Omental fat pad (tissue), 4 donors: ENCODE measurements around the gene SERBP1. TPM values are rescaled to one million over a fixed set of nuclear protein-coding genes. Genes with fewer than 3 reads are reported as not detected.
A peak's percentile ranks its signal among the peaks of the same experiment; 100 is the strongest.

Experiments
- ATAC-seq: fragments of 150-250 bp; one replicate; pipeline ENCODE4 v1.9.1; 2016; ENCODE audit warnings: mild to moderate bottlenecking, moderate library complexity; ENCODE audit not compliant: low FRiP score
- DNase-seq: peaks from one replicate; pipeline ENCODE4 v3.0.0-alpha.2; 2019; ENCODE audit warnings: low spot score
- total RNA-seq, 4 donors: library from RNA; depleted of rRNA; stranded (reverse); fragments of >200 nt; gene quantifications; one replicate each; pipeline ENCODE4 v1.1.0, GENCODE V29; 2016
- TF ChIP-seq, protein P1 (sequence below), 3 donors: fragments of 450-650 bp; IDR thresholded peaks; one replicate each; pipeline ENCODE4 v1.5.1; 2016 to 2017; ENCODE audit warnings: antibody characterized with exemption in 3 of 3, mild to moderate bottlenecking in 3 of 3, moderate library complexity in 2 of 3

SERBP1 gene
- total RNA-seq, 4 donors from 2014 or later: 199 to 340 (median 217) TPM

DNA sequence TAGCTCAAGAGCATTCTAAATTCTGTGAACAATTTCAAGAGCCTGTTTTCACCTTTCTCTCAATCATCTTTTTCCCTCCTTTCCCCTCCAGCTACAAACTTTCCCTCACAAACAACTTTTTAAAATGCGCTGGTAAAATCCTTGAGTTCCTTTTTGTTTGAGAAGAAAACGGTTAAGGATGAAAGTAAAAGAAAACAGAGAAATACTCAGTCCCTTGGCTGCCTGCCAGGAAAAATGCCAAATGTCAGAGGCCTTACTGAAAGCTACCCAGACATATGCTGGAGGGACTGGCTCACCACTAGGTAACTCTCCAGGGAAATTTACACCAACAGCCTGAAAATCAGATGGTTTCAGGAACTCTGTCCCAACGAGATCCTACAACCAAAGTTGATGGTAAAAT, 11.0 kb upstream of the SERBP1 start:
- DNase-seq (peak; percentile 77), ATAC-seq (no peak)
- TF ChIP-seq, protein P1, sequence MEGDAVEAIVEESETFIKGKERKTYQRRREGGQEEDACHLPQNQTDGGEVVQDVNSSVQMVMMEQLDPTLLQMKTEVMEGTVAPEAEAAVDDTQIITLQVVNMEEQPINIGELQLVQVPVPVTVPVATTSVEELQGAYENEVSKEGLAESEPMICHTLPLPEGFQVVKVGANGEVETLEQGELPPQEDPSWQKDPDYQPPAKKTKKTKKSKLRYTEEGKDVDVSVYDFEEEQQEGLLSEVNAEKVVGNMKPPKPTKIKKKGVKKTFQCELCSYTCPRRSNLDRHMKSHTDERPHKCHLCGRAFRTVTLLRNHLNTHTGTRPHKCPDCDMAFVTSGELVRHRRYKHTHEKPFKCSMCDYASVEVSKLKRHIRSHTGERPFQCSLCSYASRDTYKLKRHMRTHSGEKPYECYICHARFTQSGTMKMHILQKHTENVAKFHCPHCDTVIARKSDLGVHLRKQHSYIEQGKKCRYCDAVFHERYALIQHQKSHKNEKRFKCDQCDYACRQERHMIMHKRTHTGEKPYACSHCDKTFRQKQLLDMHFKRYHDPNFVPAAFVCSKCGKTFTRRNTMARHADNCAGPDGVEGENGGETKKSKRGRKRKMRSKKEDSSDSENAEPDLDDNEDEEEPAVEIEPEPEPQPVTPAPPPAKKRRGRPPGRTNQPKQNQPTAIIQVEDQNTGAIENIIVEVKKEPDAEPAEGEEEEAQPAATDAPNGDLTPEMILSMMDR (IDR thresholded peaks at IDR 0.05): no peak

DNA sequence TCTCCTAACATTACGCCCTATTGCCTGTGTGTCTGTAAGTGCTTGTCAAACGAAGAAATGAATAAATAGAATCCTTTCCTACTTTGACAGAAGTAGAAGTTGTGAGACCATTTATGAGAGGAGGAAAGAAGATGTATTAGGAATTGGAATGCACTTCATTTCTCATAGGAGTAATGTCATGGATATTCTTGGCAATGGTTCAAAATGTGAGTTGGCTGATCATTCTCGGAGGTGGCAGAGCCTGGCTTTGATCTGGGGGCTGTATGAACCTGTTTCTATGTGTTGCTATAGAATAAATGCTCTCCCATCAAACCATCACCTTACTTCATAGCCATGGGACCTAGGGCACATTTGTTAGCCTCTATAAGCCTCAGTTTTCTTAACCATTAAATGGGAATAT, 10.1 kb upstream of the SERBP1 start:
- ATAC-seq: no peak
- no peak for DNase-seq
- TF ChIP-seq, protein P1 (IDR thresholded peaks at IDR 0.05): no peak

DNA sequence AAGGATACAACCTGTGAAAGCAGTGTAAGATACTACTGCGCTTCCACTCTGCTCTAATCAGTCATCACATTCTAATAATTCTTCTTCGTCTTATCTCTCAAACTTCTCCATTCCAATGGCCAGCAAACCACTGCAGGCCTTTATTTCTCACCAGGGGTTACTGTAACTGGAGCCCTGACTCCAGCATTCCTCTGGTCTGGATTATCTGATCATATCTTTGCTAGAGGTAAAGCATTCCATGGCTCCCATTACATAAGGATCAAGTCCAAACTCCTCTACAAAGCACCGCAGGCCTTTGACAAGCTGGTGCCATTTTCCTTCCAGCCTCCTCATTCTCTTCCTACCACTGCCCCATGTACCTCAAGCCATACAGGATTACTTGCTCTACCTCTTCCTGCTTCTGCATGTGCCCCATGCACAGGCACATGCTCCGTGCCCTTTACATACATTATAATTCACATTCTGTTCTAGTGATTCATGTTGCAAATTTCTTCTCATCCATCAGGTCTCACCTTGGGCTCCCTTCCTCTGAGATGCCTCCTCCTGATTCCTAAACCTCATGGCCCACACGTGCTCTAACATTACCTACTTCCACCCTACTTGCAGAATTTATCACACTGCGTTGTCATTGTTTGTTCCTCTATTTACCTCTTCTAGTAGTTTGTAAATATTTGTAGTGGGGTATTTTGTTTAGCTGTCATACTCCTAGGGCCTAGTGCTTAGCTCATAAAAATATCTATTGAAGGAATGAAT, 9.3 kb upstream of the SERBP1 start:
- no peak for DNase-seq
- no peak for ATAC-seq
- TF ChIP-seq, protein P1 (IDR thresholded peaks at IDR 0.05): no peak

DNA sequence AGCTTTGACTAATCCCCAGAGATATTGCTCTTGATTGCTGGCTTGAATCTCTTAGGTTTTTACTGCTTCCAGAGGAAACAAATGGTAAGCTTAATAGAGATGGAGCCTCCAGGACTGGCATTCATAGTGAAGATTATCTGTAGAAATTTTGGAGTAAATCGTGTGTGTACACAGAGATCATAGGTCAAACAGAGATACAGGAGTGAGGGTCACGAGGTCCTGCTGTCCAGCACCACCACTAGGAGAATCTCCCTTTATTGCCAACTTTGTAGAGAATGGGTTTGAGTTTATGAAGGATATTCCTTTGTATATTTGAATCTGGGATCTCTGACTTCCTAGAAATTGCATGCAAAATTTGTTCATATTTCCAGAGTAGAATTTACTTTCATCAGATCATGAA, 7.8 kb upstream of the SERBP1 start:
- TF ChIP-seq, protein P1 (IDR thresholded peaks at IDR 0.05): no peak
- DNase-seq (no peak), ATAC-seq (no peak)

DNA sequence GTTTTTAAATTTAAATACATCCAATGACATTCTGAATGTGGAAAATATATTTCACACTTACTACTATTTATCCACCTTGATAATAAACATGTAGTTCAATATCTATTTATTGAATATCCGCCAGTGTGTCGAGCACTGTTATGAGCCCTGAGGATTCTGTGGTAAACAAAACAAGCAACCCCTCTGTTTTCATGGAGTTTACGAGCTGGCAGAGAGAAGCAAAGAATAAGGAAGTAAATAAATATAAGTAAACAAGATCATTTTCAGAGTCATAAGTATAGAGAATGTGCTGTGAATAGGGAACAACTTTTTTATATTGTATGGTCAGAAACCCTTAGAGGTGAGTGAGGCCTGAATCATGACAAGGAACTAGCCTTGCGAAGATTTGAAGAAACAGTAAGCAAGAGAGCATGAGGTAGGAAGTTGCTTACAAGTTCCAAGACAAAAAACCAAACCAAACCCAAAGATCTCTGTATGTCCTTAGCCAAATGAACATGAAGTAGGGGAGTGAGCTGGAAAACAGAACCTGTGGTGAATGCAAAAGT, 6.4 kb upstream of the SERBP1 start:
- ATAC-seq (no peak), DNase-seq (no peak)
- TF ChIP-seq, protein P1 (IDR thresholded peaks at IDR 0.05): no peak

DNA sequence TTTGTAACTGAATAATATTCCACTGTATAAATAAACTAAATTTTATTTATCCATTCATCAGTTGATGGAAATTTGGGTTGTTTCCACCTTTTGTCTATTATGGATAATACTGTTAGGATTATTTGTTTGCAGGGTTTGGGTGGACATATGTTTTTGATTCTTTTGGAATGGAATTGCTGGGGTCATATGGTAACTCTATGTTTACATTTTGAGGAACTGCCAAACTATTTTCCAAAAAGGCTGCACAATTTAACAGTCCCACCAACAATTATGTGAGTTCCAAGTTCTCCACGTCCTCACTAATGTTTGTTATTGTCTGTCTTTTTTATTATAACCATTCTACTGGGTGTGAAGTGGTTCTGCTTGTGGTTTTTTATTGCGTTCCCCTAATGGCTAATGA, 4.3 kb upstream of the SERBP1 start:
- no peak for DNase-seq
- TF ChIP-seq, protein P1 (IDR thresholded peaks at IDR 0.05): no peak
- no peak for ATAC-seq

DNA sequence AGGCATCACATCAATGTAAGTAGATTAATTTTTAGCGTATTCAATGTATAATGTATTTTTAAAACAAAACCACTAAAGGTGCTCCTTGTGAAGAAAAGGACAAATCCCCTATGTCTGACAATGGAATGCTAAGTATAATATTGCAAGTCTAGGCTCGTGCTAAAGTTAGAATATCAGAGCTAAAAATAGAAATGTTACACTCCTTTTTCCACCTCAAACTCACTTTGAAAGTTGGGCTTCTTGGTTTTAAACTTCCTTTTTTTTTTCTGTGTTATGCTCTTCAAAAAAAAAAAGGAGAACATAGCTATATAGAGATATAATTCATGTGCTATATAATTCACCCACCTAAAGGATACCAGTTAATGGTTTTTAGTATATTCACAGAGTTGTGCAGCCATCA, 3.6 kb upstream of the SERBP1 start:
- TF ChIP-seq, protein P1 (IDR thresholded peaks at IDR 0.05): no peak
- no peak for ATAC-seq

More for the DNA sequence above, 3.6 kb upstream of the SERBP1 start:
- no peak for DNase-seq
